VCaP (cell line): Measurements from ENCODE around the gene ZNF710.

ENCODE experiments used
- H3K27ac ChIP-seq: fragments of 450-650 bp; 2 replicates; pipeline ENCODE4 v1.5.1; 2017
- CTCF ChIP-seq: fragments of 450-650 bp; conservative IDR thresholded peaks from 2 replicates; pipeline ENCODE4 v1.5.1; 2017; ENCODE audit warnings: mild to moderate bottlenecking, moderate library complexity

ZNF710 gene

GRCh38 chr15:90046911-90047392 is 45.8 kb downstream of the ZNF710 start:
- peak overlapping the region; percentile 96 for H3K27ac ChIP-seq
- no peak for TF ChIP-seq CTCF

- TF ChIP-seq CTCF, result no peak
- peak overlapping the region; percentile 96 for H3K27ac ChIP-seq
Measured at GRCh38 chr15:90047956-90048575, 46.9 kb downstream of the ZNF710 start.

- TF ChIP-seq CTCF, result no peak
- peak overlapping the region; percentile 96; the same call in 1 of the 2 replicates for H3K27ac ChIP-seq
Measured at GRCh38 chr15:90049030-90049429, 47.9 kb downstream of the ZNF710 start.

- TF ChIP-seq CTCF, result no peak
- H3K27ac ChIP-seq, result no peak overlapping the region; the same call in 1 of the 2 replicates
Measured at GRCh38 chr15:90049666-90050604, 48.8 kb downstream of the ZNF710 start.

- H3K27ac ChIP-seq, result peak overlapping the region; percentile 66; the same call in 1 of the 2 replicates
- TF ChIP-seq CTCF, result no peak
Measured at GRCh38 chr15:90051874-90052273, 50.8 kb downstream of the ZNF710 start.

GRCh38 chr15:90053685-90054466 is 52.8 kb downstream of the ZNF710 start:
- TF ChIP-seq CTCF, result no peak
- H3K27ac ChIP-seq, result peak overlapping the region; percentile 66

GRCh38 chr15:90054618-90055097 is 53.5 kb downstream of the ZNF710 start:
- peak overlapping the region; percentile 66 for H3K27ac ChIP-seq
- no peak for TF ChIP-seq CTCF
